NT2/D1 (cell line): ENCODE results near the gene SMC1A.

ENCODE experiments used
- SUZ12 ChIP-seq: IDR thresholded peaks from 2 replicates; pipeline ENCODE4 v1.6.1; 2011; ENCODE audit not compliant: insufficient read length, insufficient read depth; ENCODE audit errors: extremely low read depth
- YY1 ChIP-seq: IDR thresholded peaks from 2 replicates; pipeline ENCODE4 v1.6.1; 2011; ENCODE audit not compliant: insufficient read length, insufficient read depth
- ZNF274 ChIP-seq: IDR thresholded peaks from 2 replicates; pipeline ENCODE4 v1.6.1; 2011; ENCODE audit warnings: mild to moderate bottlenecking, low read depth, low read length

DNA sequence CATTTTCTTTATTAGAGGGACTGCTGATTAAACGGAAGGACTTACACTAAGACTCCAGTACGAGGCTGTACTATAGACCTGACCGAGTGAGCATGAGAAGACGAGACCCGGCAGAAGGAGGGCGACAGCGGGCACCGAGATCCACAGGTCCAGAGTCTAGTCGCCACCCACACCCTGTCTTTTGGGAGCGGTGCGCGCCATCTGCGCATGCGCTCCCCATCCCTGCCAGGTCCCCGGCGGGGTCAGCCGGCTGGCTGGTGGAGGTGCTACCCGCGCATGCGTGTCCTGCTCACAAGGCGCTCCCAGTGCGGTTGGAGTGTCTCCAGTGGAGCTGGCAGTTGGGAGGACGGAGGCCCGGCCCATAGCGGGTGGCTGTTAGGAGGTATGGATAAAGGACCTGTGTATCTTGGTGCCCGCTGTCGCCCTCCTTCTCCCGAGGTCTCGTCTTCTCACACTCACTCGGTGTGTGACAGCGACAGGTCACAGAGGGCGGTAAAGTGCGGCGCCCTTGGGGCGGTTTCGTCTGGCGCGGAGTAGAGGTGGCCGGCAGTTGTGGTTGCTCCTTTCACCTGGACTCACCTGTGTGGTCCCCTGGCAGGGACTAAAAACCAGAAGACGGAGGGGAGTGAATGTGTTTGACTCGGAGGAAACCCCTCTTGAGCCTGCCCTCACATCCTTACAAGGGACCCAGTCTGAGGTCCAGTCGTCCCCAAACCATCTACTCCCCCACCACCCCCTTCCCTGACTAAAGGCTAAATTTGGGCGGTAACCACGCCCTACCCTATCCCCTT lies 19.3 kb upstream of the SMC1A start:
- no peak for TF ChIP-seq YY1
- no peak for TF ChIP-seq SUZ12
- no peak for TF ChIP-seq ZNF274
